Mucosa of rectum (tissue), 2 donors: ENCODE measurements around the gene TMIE.

Source experiments
- H3K27ac ChIP-seq, 2 donors: one replicate each; pipeline ENCODE4 v1.7.0; 2013; ENCODE audit warnings: inconsistent platforms in 2 of 2, low read depth in 2 of 2, low read length in 2 of 2
- H3K27me3 ChIP-seq, 2 donors: one replicate each; pipeline ENCODE4 v1.7.0; 2013; ENCODE audit warnings: low read length in 2 of 2; ENCODE audit not compliant: control insufficient read depth in 2 of 2, insufficient read depth in 2 of 2
- H3K36me3 ChIP-seq, 2 donors: one replicate each; pipeline ENCODE4 v1.7.0; 2013; ENCODE audit warnings: low read length in 2 of 2; ENCODE audit not compliant: control insufficient read depth in 2 of 2, insufficient read depth in 2 of 2
- H3K4me1 ChIP-seq, 2 donors: one replicate each; pipeline ENCODE4 v1.7.0; 2013; ENCODE audit warnings: low read length in 2 of 2, mild to moderate bottlenecking in 1 of 2; ENCODE audit not compliant: control insufficient read depth in 2 of 2, insufficient read depth in 2 of 2
- H3K4me3 ChIP-seq, 2 donors: one replicate each; pipeline ENCODE4 v1.7.0; 2013; ENCODE audit warnings: low read length in 2 of 2
- H3K9ac ChIP-seq, 2 donors: one replicate each; pipeline ENCODE4 v1.7.0; 2013; ENCODE audit warnings: low read length in 2 of 2, low read depth in 1 of 2, mild to moderate bottlenecking in 1 of 2
- H3K9me3 ChIP-seq, 2 donors: one replicate each; pipeline ENCODE4 v1.7.0; 2013; ENCODE audit warnings: low read length in 2 of 2; ENCODE audit not compliant: control insufficient read depth in 2 of 2
- donor health status: healthy.
- donor health status: Normal muscosa, but diverticular disease.

The TMIE gene

DNA sequence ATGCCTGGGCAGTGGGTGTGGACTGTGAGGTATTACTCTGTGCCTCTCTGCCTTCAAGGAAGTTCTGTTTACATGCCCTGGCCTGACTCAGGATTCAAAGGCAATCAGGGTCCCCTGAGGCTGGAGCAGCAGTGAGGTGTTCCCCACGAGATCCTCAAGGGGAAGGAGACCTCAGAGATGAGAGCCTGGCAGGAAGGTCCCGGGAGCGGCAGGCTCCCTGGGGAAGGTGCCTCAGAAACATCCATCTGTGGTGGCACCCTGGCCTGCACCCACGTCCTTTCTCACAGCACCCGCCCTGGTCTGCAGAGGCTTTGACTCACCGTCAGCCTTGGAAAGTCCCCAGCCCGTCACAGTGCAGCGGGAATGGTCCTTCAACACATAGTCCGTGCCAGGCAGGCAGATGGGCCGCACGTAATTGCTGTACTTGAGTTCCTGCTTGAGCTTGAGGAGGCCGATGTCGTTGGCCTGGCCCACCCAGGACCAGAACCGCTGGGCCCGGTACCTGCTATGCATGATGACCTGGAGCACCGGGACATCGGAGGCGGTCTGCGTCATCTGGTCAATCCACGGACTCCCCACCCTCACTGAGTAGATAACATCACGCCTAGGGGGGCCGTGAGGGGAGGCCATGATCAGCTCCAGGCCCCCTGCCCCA is 12.8 kb downstream of the TMIE start:
- H3K27me3 ChIP-seq, result no peaks in the 10 kb centered on the region
- H3K4me3 ChIP-seq, result no peak overlapping the region
- no peak overlapping the region for H3K9ac ChIP-seq
- H3K9me3 ChIP-seq, result no peaks in the 10 kb centered on the region
- H3K4me1 ChIP-seq, result no peaks in the 10 kb centered on the region
- no peaks in the 10 kb centered on the region for H3K36me3 ChIP-seq
- no peak overlapping the region for H3K27ac ChIP-seq

DNA sequence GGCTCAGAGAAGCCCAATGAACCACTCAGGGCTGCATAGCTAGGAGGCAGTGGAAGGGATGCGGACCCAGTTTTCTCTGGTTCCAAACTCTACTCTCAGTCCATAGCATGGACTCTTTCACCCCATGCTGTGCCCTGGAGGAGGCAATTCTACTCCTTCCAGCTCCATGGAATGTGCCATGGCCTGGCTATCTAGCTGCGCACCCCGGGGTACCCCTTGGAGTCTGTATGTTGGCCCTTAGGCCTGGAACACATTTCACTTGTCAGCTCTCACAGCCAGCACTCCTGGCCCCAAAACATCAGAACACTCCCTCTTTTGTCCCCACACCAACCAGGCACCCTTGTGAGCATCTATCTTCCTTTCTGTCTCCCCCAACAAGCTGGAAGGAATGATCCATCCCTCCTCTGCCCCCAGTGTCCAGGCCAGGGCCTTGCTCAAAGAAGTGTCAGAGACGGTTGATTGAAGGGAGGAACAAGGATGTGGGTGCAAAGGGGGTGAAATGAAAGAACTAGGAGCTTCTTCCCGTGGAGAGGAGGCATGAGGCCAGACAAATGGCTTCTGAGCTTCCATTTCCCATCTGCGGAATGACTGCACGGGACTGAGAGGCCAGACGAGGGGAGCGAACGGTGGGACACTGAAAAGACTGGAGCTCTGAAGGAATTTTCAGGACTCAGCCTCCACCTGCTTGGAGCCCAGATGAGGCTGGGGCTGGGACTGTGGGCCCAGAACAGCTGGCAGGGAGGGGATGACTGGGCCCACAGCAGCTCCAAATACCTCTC is 13.7 kb downstream of the TMIE start:
- Histone ChIP-seq H3K4me1 (no peaks in the 10 kb centered on the region), H3K9ac (no peak overlapping the region), H3K9me3 (no peaks in the 10 kb centered on the region), H3K4me3 (no peak overlapping the region), H3K36me3 (no peaks in the 10 kb centered on the region), H3K27ac (no peak overlapping the region), H3K27me3 (peaks cover 0 to 2% of the 10 kb centered on the region in 2 donors)

DNA sequence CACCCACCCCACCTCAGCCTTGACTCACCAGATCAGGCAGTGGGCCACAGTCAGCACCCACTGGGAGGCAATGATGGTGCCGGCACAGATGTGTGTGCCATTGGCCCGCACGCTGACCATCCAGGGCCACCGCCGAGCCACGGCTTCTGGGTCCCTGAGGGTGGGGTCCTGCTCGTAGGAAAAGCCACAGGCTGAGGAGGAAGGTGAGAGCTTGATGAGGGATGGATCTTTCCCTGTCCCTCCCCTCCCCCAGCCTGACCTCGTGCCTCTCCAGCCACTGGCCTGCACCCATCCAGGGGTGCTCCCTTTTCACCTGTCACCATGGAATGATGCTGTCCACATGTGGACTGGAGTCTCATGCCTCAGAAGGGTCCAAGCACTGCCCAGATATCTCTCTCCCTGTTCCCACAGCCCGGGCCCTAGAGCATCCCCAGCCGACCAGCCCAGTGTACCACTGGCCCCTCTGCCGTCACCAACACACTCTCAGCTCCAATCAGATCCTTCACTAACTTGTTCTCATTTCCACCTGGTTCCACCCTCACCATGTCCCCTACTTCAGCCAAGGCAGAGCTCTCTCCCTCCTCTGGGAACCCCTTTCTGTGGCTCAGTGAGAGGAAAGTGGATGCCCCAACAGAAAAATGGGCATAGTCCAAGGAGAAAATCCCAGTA is 14.4 kb downstream of the TMIE start:
- H3K36me3 ChIP-seq, result no peaks in the 10 kb centered on the region
- peaks cover 0 to 2% of the 10 kb centered on the region in 2 donors for H3K27me3 ChIP-seq
- no peaks in the 10 kb centered on the region for H3K9me3 ChIP-seq
- no peak overlapping the region for H3K9ac ChIP-seq
- no peak overlapping the region for H3K4me3 ChIP-seq
- no peak overlapping the region for H3K27ac ChIP-seq
- no peaks in the 10 kb centered on the region for H3K4me1 ChIP-seq

DNA sequence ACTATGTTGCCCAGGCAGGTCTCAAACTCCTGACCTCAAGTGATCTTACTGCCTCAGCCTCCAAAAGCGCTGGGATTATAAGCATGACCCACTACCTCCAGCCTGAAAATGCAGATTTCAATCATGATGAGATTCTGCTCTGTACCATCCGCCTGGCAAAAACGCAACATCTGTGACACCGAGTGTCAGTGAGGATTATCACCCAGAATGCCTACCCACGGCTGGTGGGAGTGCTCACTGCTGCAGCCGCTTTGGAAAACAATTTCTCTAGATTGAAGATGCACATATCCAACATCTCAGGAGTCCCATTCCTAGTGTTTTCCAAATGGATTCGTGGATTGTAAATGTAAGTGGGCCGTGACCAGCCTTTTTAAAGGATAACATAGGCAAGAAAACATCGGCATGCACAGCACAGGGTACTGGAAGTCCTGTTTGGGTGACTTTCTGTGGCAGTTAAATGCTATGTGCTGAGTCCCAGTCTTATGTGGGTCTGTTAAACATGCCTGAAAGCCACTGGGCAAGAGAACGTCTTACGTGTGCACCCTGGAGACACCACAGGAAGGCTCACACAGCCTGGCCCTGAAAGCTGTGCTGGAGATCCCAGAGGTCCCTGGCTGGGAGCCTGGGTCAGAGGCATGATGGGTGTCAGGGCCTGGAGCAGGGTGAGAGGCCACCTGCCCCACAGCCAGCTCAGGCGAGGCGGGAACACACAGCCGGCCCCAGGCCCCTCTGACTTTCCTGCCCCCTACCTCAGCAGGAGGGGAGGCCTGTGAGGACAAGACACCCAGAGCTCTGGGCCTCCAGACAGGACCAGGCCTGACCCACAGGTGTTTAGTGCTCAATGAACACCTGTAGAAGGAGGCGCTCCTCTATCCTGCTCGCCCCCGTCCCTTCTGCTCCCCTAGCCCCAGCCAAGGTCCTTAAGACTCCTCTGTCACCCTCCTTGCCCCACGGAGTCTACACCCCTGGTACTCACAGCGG is 15.6 kb downstream of the TMIE start:
- H3K36me3 ChIP-seq, result no peaks in the 10 kb centered on the region
- H3K4me1 ChIP-seq, result no peaks in the 10 kb centered on the region
- no peaks in the 10 kb centered on the region for H3K9me3 ChIP-seq
- no peak overlapping the region for H3K27ac ChIP-seq
- H3K4me3 ChIP-seq, result no peak overlapping the region
- peaks cover 0 to 2% of the 10 kb centered on the region in 2 donors for H3K27me3 ChIP-seq
- no peak overlapping the region for H3K9ac ChIP-seq

DNA sequence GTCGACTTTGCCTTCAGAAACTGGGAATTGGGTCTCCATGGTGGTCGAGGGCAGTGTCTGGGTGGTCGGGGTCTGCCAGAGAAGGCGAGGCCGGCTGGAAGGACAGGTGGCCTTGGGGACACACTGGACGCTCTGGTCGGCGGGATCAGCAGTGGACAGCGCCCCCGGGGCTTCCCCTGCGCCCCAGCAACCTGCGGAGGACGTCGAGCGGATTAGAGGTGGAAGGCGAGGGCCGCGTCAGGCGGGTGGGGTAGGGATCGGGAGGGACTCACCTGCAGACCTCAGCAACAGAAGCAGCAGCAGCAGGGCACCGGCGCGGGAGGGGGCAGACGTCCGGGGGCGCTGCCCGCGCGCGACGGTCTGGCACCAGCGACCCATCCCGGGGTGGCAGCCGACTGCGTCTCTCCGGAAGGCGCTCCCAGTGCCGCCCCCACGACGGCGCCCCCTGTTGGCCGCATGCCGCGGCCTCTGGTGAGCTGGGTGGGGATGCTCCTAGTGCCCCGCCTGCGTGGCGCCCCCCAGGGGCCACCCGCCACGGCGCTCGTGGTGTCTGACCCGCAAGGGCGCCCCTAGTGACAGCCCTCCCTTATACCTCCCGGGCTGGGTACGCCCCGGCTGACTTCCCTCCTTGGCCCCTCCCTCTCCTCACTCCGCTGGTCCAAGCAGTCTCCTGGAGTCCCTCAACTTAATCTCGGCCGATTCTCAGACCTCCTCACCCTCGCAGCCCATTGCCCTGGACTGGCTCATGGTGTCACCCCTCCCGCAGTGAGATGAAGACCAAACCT is 16.4 kb downstream of the TMIE start, which contains the start of gene PRSS50:
PRSS50 (minus strand) TSS at position 423 of the 785 bp plus-strand sequence; CDS start at position 378, 45 bp downstream.
- no peaks in the 10 kb centered on the region for H3K36me3 ChIP-seq

DNA sequence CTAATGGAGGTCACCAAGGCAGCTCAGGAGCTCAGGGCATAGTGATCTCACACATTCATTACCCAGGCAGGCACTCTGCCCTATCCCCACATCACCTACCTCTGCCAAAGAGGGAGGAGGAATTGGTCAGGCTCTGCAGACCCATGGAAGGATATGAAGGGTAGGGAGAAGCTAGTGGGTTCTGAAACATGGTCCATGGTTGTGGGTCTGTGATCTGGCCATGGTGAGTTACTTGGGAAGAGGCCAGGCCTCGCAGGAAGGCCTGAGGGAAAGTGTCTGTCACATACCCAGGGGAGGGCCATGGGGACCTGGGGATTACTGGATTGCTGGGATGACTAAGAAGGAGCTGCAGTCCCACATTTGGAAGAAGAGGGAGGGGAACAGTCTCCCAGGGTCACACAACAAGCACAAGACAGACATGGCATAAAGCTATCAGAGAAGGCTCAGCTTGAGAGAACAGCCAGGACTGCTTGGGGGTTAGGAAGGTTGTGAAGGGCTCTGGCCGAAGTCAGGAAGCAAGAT is 17.9 kb downstream of the TMIE start:
- Histone ChIP-seq H3K27ac (no peak overlapping the region), H3K9ac (no peak overlapping the region), H3K4me1 (no peaks in the 10 kb centered on the region), H3K4me3 (no peak overlapping the region), H3K36me3 (no peaks in the 10 kb centered on the region), H3K27me3 (peaks cover 0 to 2% of the 10 kb centered on the region in 2 donors), H3K9me3 (no peaks in the 10 kb centered on the region)

More for the DNA sequence above, 16.4 kb downstream of the TMIE start, which contains the start of gene PRSS50:
- no peaks in the 10 kb centered on the region for H3K4me1 ChIP-seq
- H3K4me3 ChIP-seq, result no peak within 1 kb of the TSS
- H3K27ac ChIP-seq, result no peak within 1 kb of the TSS
- no peaks in the 10 kb centered on the region for H3K9me3 ChIP-seq
- peaks cover 0 to 2% of the 10 kb centered on the region in 2 donors for H3K27me3 ChIP-seq
- H3K9ac ChIP-seq, result no peak within 1 kb of the TSS

DNA sequence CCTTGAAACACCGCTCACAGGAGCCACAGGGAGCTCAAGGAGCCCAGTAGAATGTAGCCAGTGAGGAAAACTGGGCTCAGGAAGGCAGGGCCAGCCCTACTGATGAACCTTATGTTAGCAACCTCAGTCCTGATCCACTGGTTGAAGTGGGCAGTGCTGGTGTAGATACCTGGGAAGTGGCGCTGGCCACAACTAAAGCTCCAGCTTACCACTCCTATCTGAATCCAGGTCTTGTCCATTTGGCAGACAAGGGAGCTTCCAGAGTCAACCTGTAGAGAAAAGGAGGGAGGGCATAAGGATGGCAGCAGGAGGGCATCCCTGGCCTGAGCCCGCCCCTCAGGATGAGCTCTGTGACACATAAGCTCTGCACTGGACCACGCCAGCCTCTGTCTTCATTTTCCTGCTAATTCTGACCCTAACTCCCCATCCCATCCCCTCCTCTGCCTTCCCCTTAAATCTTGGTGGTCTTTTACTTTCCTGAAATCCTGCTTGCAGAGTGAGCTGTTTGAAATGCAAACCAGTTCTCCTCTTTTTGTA is 18.6 kb downstream of the TMIE start:
- no peak overlapping the region for H3K27ac ChIP-seq
- no peaks in the 10 kb centered on the region for H3K4me1 ChIP-seq
- no peaks in the 10 kb centered on the region for H3K36me3 ChIP-seq
- no peaks in the 10 kb centered on the region for H3K9me3 ChIP-seq
- H3K4me3 ChIP-seq, result no peak overlapping the region
- H3K9ac ChIP-seq, result no peak overlapping the region
- peaks cover 0 to 2% of the 10 kb centered on the region in 2 donors for H3K27me3 ChIP-seq

DNA sequence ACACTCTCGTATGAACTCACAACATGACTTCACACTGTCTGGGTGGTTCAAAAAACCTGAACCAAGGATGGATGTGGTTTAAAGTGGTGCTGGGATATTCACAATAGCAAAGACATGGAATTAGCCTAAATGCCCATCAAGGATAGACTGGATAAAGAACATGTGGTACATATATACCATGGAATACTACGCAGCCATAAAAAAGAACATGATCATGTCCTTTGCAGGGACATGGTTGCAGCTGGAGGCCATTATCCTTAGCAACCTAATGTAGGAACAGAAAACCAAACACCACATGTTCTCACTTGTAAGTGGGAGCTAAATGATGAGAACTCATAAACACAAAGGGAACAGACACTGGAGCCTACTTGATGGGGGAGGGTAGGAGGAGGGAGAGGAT is 19.8 kb downstream of the TMIE start:
- Histone ChIP-seq H3K27ac (no peak overlapping the region), H3K4me1 (no peaks in the 10 kb centered on the region), H3K4me3 (no peak overlapping the region), H3K9ac (no peak overlapping the region), H3K9me3 (no peaks in the 10 kb centered on the region), H3K36me3 (no peaks in the 10 kb centered on the region), H3K27me3 (peaks cover 2% of the 10 kb centered on the region in 2 donors)

DNA sequence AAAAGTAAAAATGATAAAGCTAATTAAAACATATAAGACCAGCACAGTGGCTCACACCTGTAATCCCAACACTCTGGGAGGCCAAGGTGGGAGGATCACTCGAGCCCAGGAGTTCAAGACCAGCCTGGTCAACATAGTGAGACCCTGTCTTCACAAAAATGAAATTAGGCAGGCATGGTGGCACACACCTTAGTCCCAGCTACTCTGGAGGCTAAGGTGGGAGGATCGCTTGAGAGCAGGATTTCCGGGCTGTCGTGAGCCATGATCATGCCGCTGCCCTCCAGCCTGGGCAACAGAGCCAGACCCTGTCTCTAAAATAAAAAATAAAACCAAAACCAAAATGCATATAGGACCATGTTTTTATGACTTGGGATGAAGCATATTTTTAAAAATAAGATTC is 21.3 kb downstream of the TMIE start:
- no peak overlapping the region for H3K9ac ChIP-seq
- H3K27ac ChIP-seq, result no peak overlapping the region
- H3K27me3 ChIP-seq, result peaks cover 2% of the 10 kb centered on the region in 2 donors
- H3K4me1 ChIP-seq, result no peaks in the 10 kb centered on the region
- no peaks in the 10 kb centered on the region for H3K9me3 ChIP-seq
- no peak overlapping the region for H3K4me3 ChIP-seq
- no peaks in the 10 kb centered on the region for H3K36me3 ChIP-seq
